ENCODE measurements around the gene KMT2E. TPM values are rescaled to one million over a fixed set of nuclear protein-coding genes. Genes with fewer than 3 reads are reported as not detected.

Gene KMT2E
- total RNA-seq, 1 experiment from 2014 or later = 107 TPM

GRCh38 chr7:105094966-105095365, 81.0 kb downstream of the KMT2E start:
- no peak overlapping the region for H3K4me2 ChIP-seq (ENCODE audit: low read depth, low read length, poor library complexity, severe bottlenecking)
- no peaks in the 10 kb centered on the region for H3K9me3 ChIP-seq (ENCODE audit: low read length)
- H3K27ac ChIP-seq (ENCODE audit: low read length) = no peak overlapping the region
- H3K4me1 ChIP-seq (ENCODE audit: low read length) = no peaks in the 10 kb centered on the region
- H3K4me3 ChIP-seq (ENCODE audit: low read length) = no peak overlapping the region
- H3K27me3 ChIP-seq (ENCODE audit: low read length) = no peaks in the 10 kb centered on the region
- H4K20me1 ChIP-seq (ENCODE audit: insufficient read depth, low read depth, low read length) = no peaks in the 10 kb centered on the region
- no peak overlapping the region for H2AFZ ChIP-seq (ENCODE audit: low read length)
- H3K36me3 ChIP-seq (ENCODE audit: insufficient read depth, low read length) = peaks cover 33% of the 10 kb centered on the region
- no peaks in the 10 kb centered on the region for H3K9me2 ChIP-seq (replicated peaks; ENCODE audit: insufficient read depth, low read length)
- peaks cover 68% of the 10 kb centered on the region for H3K79me2 ChIP-seq (ENCODE audit: low read length)
- no peak overlapping the region for H3K9ac ChIP-seq (ENCODE audit: low read length)
- no peak for DNase-seq

GRCh38 chr7:105096306-105096705, 82.3 kb downstream of the KMT2E start:
- Histone ChIP-seq H3K4me2 (ENCODE audit: low read depth, low read length, poor library complexity, severe bottlenecking) (no peak overlapping the region), H3K9me2 (replicated peaks; ENCODE audit: insufficient read depth, low read length) (no peaks in the 10 kb centered on the region), H3K79me2 (ENCODE audit: low read length) (peaks cover 59% of the 10 kb centered on the region), H3K4me1 (ENCODE audit: low read length) (no peaks in the 10 kb centered on the region), H3K27ac (ENCODE audit: low read length) (no peak overlapping the region), H3K9ac (ENCODE audit: low read length) (no peak overlapping the region), H3K36me3 (ENCODE audit: insufficient read depth, low read length) (peaks cover 39% of the 10 kb centered on the region), H3K4me3 (ENCODE audit: low read length) (no peak overlapping the region), H4K20me1 (ENCODE audit: insufficient read depth, low read depth, low read length) (no peaks in the 10 kb centered on the region), H2AFZ (ENCODE audit: low read length) (no peak overlapping the region), H3K27me3 (ENCODE audit: low read length) (no peaks in the 10 kb centered on the region), H3K9me3 (ENCODE audit: low read length) (no peaks in the 10 kb centered on the region)
- DNase-seq = no peak

GRCh38 chr7:105097619-105098018, 83.6 kb downstream of the KMT2E start:
- no peak overlapping the region for H3K27ac ChIP-seq (ENCODE audit: low read length)
- DNase-seq = no peak
- H3K36me3 ChIP-seq (ENCODE audit: insufficient read depth, low read length) = peaks cover 39% of the 10 kb centered on the region
- H3K9ac ChIP-seq (ENCODE audit: low read length) = no peak overlapping the region
- H4K20me1 ChIP-seq (ENCODE audit: insufficient read depth, low read depth, low read length) = no peaks in the 10 kb centered on the region
- no peak overlapping the region for H2AFZ ChIP-seq (ENCODE audit: low read length)
- no peaks in the 10 kb centered on the region for H3K4me1 ChIP-seq (ENCODE audit: low read length)
- no peaks in the 10 kb centered on the region for H3K27me3 ChIP-seq (ENCODE audit: low read length)
- H3K4me2 ChIP-seq (ENCODE audit: low read depth, low read length, poor library complexity, severe bottlenecking) = no peak overlapping the region
- H3K9me3 ChIP-seq (ENCODE audit: low read length) = no peaks in the 10 kb centered on the region
- no peak overlapping the region for H3K4me3 ChIP-seq (ENCODE audit: low read length)
- peaks cover 53% of the 10 kb centered on the region for H3K79me2 ChIP-seq (ENCODE audit: low read length)
- no peaks in the 10 kb centered on the region for H3K9me2 ChIP-seq (replicated peaks; ENCODE audit: insufficient read depth, low read length)

GRCh38 chr7:105098863-105099515, 85.0 kb downstream of the KMT2E start:
- H3K27ac ChIP-seq (ENCODE audit: low read length) = no peak overlapping the region
- no peaks in the 10 kb centered on the region for H3K4me1 ChIP-seq (ENCODE audit: low read length)
- no peaks in the 10 kb centered on the region for H3K9me3 ChIP-seq (ENCODE audit: low read length)
- H3K79me2 ChIP-seq (ENCODE audit: low read length) = peaks cover 48% of the 10 kb centered on the region
- H3K36me3 ChIP-seq (ENCODE audit: insufficient read depth, low read length) = peaks cover 44% of the 10 kb centered on the region
- no peak overlapping the region for H3K4me2 ChIP-seq (ENCODE audit: low read depth, low read length, poor library complexity, severe bottlenecking)
- no peak for DNase-seq
- H3K9ac ChIP-seq (ENCODE audit: low read length) = no peak overlapping the region
- H3K9me2 ChIP-seq (replicated peaks; ENCODE audit: insufficient read depth, low read length) = no peaks in the 10 kb centered on the region
- no peaks in the 10 kb centered on the region for H3K27me3 ChIP-seq (ENCODE audit: low read length)
- no peak overlapping the region for H2AFZ ChIP-seq (ENCODE audit: low read length)
- H3K4me3 ChIP-seq (ENCODE audit: low read length) = no peak overlapping the region
- no peaks in the 10 kb centered on the region for H4K20me1 ChIP-seq (ENCODE audit: insufficient read depth, low read depth, low read length)

DNA sequence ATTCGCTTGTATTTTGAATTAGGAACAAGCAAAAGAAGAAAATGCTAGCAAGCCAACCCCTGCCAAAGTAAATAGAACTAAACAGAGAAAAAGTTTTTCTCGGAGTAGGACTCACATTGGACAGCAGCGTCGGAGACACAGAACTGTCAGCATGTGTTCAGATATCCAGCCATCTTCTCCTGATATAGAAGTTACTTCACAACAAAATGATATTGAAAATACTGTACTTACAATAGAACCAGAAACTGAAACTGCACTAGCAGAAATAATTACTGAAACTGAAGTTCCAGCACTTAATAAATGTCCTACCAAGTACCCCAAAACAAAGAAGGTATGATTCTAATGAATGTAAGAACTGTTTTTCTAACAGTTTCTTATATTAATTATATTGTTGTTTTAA, 87.9 kb downstream of the KMT2E start:
- Histone ChIP-seq H3K4me2 (ENCODE audit: low read depth, low read length, poor library complexity, severe bottlenecking) (no peak overlapping the region), H3K79me2 (ENCODE audit: low read length) (peaks cover 30% of the 10 kb centered on the region), H2AFZ (ENCODE audit: low read length) (no peak overlapping the region), H4K20me1 (ENCODE audit: insufficient read depth, low read depth, low read length) (no peaks in the 10 kb centered on the region), H3K27ac (ENCODE audit: low read length) (no peak overlapping the region), H3K9me2 (replicated peaks; ENCODE audit: insufficient read depth, low read length) (no peaks in the 10 kb centered on the region), H3K9me3 (ENCODE audit: low read length) (no peaks in the 10 kb centered on the region), H3K36me3 (ENCODE audit: insufficient read depth, low read length) (peaks cover 59% of the 10 kb centered on the region), H3K27me3 (ENCODE audit: low read length) (no peaks in the 10 kb centered on the region), H3K4me3 (ENCODE audit: low read length) (no peak overlapping the region), H3K9ac (ENCODE audit: low read length) (no peak overlapping the region), H3K4me1 (ENCODE audit: low read length) (no peaks in the 10 kb centered on the region)
- no peak for DNase-seq

DNA sequence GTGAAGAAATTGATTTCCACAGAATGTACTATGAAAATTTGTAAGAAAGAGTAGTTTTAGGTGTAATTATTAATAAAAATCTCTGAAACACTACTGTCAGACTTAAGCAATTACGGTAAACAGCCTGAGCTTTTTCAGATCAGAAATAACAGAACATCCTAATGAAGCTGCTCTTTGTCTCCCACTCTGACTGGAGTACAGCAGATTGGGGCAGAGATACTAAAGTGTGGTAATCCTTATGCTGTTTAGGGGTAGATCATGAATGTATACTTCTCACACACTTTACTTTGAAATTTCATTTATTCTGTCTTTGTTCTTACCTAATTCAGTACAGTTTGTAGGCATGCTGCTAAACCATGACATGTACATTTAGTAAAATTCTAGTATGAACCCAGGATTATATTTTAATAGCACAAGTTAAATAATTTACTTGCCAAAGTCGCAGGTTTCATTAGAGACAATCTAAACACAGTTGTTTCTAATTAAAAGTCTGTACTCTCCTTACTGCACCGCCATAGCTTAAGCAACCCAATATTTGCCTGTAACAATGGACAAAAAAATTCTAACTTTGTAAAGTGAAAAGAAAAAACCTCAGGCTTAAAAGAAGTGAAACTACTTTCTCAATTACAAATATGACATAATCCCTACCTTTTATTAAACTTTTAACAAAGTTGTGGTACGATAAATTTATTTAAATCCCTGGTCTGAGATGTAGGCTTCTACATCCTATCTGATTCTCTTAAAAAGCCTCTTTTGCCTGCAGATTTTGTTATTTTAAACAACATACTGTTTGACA, 88.8 kb downstream of the KMT2E start:
- DNase-seq = no peak
- no peak overlapping the region for H3K4me3 ChIP-seq (ENCODE audit: low read length)
- peaks cover 24% of the 10 kb centered on the region for H3K79me2 ChIP-seq (ENCODE audit: low read length)
- H3K4me1 ChIP-seq (ENCODE audit: low read length) = no peaks in the 10 kb centered on the region
- H2AFZ ChIP-seq (ENCODE audit: low read length) = no peak overlapping the region
- H3K27me3 ChIP-seq (ENCODE audit: low read length) = no peaks in the 10 kb centered on the region
- no peak overlapping the region for H3K27ac ChIP-seq (ENCODE audit: low read length)
- H3K36me3 ChIP-seq (ENCODE audit: insufficient read depth, low read length) = peaks cover 66% of the 10 kb centered on the region
- H3K9me3 ChIP-seq (ENCODE audit: low read length) = no peaks in the 10 kb centered on the region
- no peak overlapping the region for H3K4me2 ChIP-seq (ENCODE audit: low read depth, low read length, poor library complexity, severe bottlenecking)
- H4K20me1 ChIP-seq (ENCODE audit: insufficient read depth, low read depth, low read length) = no peaks in the 10 kb centered on the region
- no peaks in the 10 kb centered on the region for H3K9me2 ChIP-seq (replicated peaks; ENCODE audit: insufficient read depth, low read length)
- no peak overlapping the region for H3K9ac ChIP-seq (ENCODE audit: low read length)

- Histone ChIP-seq H3K9me3 (ENCODE audit: low read length) (no peaks in the 10 kb centered on the region), H4K20me1 (ENCODE audit: insufficient read depth, low read depth, low read length) (no peaks in the 10 kb centered on the region; the same call in 1 of the 2 replicates), H3K27ac (ENCODE audit: low read length) (no peak overlapping the region), H2AFZ (ENCODE audit: low read length) (no peak overlapping the region), H3K4me2 (ENCODE audit: low read depth, low read length, poor library complexity, severe bottlenecking) (no peak overlapping the region), H3K4me1 (ENCODE audit: low read length) (no peaks in the 10 kb centered on the region), H3K79me2 (ENCODE audit: low read length) (peaks cover 15% of the 10 kb centered on the region; the same call in 1 of the 2 replicates), H3K9me2 (replicated peaks; ENCODE audit: insufficient read depth, low read length) (no peaks in the 10 kb centered on the region), H3K9ac (ENCODE audit: low read length) (no peak overlapping the region), H3K4me3 (ENCODE audit: low read length) (no peak overlapping the region), H3K36me3 (ENCODE audit: insufficient read depth, low read length) (peaks cover 81% of the 10 kb centered on the region; the same call in 1 of the 2 replicates), H3K27me3 (ENCODE audit: low read length) (no peaks in the 10 kb centered on the region)
- DNase-seq = no peak
Measured at GRCh38 chr7:105105579-105105978, 91.6 kb downstream of the KMT2E start.

- peaks cover 15% of the 10 kb centered on the region; the same call in 1 of the 2 replicates for H3K79me2 ChIP-seq (ENCODE audit: low read length)
- no peak for DNase-seq
- H3K36me3 ChIP-seq (ENCODE audit: insufficient read depth, low read length) = peaks cover 81% of the 10 kb centered on the region; the same call in 1 of the 2 replicates
- H3K27ac ChIP-seq (ENCODE audit: low read length) = no peak overlapping the region
- no peaks in the 10 kb centered on the region for H3K9me3 ChIP-seq (ENCODE audit: low read length)
- H4K20me1 ChIP-seq (ENCODE audit: insufficient read depth, low read depth, low read length) = no peaks in the 10 kb centered on the region; the same call in 1 of the 2 replicates
- no peaks in the 10 kb centered on the region for H3K9me2 ChIP-seq (replicated peaks; ENCODE audit: insufficient read depth, low read length)
- H3K4me1 ChIP-seq (ENCODE audit: low read length) = no peaks in the 10 kb centered on the region
- no peak overlapping the region for H3K9ac ChIP-seq (ENCODE audit: low read length)
- H3K27me3 ChIP-seq (ENCODE audit: low read length) = no peaks in the 10 kb centered on the region
- H3K4me2 ChIP-seq (ENCODE audit: low read depth, low read length, poor library complexity, severe bottlenecking) = no peak overlapping the region
- no peak overlapping the region for H2AFZ ChIP-seq (ENCODE audit: low read length)
- no peak overlapping the region for H3K4me3 ChIP-seq (ENCODE audit: low read length)
Measured at GRCh38 chr7:105106473-105106872, 92.5 kb downstream of the KMT2E start.
